HG02840 (cell line): ENCODE results near the gene ZDHHC17.
"Not testable (repeated sequence)": the region's sequence is repeated elsewhere in the genome, so short reads cannot be mapped to it uniquely, and the experiment has no call there.

Experiments
- ATAC-seq: cut with Tn5 transposase; IDR thresholded peaks from one replicate; pipeline ENCODE4 v1.9.1; 2021; ENCODE audit warnings: mild to moderate bottlenecking, moderate library complexity, moderate number of reproducible peaks; ENCODE audit not compliant: unreplicated experiment, low FRiP score

ZDHHC17 gene

DNA sequence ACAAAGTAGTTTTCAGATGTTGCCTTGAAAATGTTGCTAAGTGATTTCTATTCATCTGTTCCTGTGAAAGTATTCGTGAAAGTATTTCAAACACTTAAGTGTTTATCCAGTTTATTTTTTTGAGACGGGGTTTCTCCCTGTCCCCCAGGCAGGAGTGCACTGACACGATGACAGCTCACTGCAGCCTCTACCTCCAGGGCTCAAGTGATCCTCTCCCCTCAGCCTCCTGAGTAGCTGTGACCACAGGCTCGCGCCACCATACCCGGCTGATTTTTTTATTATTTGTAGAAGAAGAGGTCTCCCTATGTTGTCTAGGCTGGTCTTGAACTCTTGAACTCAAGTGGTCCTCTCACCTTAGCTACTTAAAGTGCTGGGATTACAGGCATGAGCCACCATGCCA is 1.7 kb downstream of the ZDHHC17 start:
- ATAC-seq = no peak

DNA sequence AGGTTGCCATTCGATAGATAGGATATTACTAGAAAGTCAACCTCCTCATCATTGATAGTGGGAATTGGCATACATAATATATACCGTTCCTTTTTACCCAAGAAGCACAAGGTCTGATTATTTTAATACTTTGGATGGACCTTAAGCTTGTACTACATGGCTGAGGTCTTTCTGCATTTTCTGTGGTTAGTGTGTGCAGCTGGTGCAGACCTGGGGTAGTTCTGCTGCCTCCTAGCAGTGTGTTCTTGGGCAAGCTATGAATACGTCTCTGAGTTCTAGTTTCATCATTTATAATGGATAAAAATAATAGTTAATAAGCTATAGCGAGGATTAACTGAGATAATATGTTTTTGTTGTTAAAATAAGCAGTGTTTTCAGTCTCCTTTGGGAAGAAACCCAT is 2.2 kb downstream of the ZDHHC17 start:
- ATAC-seq = no peak

DNA sequence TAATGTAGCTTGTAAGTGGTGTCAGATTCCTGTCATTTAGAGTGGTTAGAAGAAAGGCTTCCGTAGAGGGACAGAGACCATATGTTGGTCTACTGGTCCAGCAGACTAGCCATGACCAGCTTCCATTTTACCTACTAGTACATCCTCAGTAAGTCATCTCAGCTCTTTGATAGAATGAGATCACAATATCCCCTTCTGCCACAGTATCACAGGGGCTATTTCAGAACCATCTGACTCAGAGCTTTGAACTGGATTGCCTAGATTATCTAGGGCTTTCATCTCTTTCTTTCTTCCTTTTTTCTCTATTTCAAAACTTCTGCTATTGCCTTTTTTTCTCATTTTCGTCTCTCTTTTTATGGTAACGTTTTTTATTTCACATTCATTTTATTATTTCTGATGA is 4.7 kb downstream of the ZDHHC17 start:
- ATAC-seq = no peak

DNA sequence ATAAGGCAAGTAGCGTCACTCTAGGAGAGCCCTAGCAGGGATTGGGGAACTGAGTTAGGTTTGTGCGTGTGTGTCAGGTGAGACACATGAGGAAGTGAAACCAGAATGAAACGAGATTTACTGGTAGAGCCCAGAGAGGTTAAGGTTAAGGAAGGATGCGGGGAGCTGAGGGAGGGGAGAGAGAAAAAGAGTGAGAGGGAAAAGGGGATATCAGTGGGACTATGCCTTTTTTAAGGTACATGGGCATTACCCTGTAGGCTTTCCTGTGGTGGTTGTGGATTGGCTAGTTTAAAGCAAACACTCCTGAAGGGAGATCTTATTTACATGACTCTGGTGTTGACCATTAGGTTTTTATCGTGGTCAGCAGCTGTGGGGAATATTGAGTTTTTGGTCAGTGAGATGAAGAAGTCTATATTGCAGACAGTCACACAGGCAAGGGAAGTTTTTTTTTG is 13.9 kb downstream of the ZDHHC17 start:
- peak; percentile 99 for ATAC-seq

DNA sequence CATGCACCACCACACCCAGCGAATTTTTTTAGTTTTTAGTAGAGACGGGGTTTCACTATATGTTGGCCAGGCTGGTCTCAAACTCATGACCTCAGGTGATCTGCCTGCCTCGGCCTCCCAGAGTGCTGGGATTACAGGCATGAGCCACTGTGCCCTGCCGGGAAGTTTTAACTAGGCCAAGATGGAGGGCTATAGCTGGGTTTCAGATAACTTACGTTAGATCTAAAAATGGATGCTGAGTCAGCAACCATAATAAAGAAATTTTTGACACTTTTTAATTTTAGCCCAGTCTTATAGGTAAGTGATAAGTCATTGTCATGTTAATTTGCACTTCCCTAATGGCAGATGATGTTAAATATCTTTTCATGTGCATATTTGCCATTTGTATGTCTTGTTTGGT is 14.4 kb downstream of the ZDHHC17 start:
- ATAC-seq = no peak

DNA sequence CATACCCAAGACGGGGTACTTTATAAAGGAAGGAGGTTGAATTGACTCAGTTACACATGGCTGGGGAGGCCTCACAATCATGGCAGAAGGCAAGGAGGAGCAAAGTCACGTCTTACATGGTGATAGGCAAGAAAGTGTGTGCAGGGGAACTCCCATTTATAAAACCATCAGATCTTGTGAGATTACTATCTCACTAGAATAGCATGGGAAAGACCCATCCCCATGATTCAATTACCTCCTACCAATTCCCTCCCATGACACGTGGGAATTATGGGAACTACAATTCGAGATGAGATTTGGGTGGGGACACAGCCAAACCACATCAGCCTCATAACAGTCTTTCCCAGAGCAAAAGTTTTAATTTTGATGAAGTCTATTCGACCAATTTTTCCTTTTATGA is 15.4 kb downstream of the ZDHHC17 start:
- not testable (repeated sequence) for ATAC-seq

DNA sequence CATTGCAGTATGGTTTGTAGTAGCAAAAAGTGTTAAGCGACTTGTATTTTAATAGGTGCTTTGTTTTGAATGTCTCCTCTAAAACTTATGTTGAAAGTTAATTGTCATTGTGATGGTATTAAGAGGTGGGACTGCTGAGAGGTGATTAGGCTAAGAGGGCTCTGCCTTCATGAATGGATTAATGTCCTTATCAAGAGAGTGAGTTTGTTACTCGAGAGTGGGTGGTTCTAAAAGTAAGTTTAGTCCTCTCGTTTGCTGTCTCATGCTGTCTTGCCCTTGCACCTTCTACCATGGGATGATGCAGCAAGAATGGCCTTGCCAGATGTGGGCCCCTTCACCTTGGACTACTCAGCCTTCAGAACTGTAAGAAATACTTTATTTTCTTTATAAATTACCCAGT is 17.4 kb downstream of the ZDHHC17 start:
- ATAC-seq = no peak

DNA sequence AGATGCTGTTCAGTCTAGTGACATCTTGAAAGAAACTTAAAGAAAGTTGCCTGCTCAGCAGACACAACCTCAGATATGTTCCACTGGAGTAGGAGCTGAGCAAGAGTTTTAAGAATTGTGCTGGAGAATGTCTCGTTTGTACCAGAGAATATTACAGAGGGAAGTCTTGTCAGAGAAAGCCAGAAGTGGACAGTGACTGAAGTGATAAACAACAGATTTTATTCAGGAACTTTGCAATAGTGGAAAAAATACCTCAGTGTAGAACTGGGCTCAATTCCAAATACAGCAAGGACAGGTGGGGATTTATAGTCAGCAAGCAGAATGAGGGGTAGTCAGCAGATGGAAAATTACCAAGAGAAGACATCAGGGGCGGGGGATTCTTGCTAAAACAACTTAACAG is 18.6 kb downstream of the ZDHHC17 start:
- no peak for ATAC-seq

DNA sequence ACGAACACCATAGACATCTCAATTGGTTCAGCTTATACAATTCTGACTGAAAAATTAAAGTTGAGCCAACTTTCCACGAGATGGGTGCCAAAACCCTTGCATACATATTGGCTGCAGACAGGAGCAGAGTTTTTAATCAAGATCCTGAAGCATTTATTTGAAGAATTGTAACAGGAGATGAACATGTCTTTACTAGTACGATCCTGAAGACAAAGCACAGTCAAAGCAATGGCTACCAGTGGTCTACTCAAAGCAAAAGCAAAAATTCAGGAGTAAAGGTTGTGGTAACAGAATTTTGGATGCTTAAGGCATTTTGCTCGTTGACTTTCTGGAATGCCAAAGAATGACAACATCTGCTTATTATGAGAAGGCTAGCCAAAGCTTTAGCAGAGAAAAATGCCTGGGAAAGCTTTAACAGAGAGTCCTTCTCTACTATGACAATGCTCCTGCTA is 20.7 kb downstream of the ZDHHC17 start:
- no peak for ATAC-seq

DNA sequence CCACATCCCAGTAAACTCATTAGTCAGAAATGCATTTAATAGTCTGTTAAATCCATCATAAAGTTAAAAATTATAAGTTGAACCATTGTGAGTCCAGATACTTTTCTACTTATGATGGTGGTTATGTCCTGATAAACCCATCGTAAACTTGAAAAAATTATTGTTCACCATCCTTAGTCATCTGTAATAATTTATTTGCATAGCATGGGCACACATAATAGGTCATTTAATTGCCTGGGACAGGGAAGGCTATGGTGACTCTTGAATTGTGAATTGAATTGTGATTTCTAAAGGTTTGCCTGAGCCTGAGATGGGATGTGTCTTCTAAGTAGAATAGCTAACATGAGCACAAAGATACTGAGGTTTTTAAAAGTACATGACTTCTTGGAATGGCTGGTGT is 21.5 kb downstream of the ZDHHC17 start:
- ATAC-seq = no peak

DNA sequence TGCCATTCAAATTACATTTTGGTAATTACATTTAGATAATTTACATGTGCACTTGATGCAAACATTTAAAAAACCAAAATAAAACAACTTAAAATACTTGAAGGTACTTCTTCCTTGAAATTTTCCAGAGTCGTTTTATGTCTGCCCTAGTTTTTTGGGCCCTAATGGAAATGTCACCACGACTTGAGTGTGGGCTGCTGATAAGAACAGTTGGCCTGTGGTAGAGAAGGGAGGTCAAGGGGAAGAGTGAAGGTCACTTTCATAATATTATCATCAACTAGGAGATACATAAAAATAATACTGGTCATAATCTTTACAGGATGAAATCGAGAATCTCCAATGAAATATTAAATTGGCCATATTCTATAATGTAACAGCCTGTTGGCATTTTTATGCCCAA is 23.1 kb downstream of the ZDHHC17 start:
- no peak for ATAC-seq

DNA sequence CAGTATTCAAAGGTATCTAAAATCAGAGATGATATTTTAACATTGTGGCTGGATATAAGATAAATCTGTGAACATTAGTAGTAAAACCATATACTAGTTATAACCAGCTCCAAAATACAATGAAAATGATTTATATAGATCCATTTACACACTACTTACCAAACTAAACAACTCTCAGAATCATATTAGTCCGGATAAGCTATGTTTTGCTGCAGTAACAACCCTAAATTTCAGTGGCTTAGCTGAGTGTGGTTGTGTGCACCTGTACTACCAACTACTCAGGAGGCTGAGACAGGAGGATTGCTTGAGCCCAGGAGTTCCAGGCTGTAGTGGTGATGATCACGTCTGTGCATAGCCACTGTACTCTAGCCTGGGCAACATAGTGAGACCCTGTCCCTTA is 23.8 kb downstream of the ZDHHC17 start:
- no peak for ATAC-seq

DNA sequence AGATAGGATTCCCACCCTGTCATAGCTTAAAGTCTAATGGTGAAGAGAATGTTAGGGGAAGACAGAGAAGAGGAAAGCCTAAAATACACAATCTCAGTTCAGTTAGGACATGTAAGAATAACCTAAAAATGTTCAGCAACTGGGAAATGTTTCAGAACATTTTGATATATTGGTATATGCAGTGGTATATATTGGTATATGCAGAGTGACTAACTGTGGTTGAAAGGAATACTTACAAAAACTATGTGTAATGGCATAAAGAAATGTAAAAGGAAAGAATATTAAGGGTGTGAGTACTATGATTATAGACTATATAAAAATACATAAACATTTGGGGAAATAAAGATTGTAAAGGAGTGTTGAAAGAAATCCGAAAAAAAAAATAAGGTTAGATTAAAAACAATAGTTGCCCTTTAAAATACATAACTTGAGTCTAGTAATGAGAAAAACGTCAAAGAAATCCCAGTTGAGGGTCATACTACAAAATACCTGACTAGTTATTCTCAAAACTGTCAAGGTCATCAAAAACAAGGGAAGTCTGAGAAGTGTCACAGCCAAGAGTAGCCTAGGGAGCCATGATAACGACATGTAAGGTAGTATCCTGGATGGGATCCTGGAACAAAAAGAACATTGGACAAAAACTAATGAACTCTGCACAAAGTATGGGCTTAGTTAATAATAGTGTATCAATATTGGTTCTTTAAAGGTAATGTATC is 25.6 kb downstream of the ZDHHC17 start:
- ATAC-seq = no peak

DNA sequence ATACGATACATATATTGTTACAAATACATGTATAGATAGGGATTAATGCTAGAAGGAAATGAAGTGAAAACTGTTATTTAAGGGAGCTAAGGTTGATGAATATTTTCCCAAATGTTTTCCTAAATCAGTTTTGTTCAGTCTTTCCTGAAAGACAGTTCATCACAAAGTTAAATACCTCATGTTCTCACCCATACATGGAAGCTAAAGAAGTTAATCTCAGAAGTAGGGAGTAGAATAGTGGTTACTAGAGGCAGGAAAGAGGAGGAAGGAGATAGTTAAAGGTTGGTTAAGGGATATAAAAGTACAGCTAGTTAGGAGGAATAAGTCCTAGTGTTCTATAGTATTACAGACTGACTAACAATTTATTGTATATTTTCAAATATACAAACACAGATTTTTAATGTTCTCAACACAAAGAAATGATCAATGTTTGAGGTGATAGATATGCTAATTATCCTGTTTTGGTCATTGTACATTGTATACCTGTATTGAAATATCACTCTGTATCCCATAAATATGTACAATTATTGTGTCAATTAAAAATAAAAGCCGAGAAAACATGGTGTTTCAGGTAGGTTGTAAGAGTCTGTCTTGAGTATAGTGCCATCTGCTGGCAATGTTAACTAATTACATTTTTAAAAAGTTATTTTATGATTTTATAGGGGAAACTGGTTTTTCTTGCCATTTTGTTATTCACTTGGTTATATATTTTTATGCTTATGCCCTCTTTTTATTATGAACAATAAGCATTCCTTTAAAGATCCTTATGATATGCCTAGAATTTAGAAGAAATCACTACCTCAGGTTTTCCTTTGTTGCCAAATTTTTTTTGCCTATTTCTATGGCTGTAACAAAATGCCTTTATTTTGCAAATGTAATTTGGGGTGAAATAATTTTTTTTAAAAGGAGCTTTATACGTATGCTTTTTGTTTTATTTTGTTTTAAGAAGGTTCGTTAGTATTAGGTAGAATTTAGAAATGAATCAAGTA is 26.9 kb downstream of the ZDHHC17 start:
- no peak for ATAC-seq

DNA sequence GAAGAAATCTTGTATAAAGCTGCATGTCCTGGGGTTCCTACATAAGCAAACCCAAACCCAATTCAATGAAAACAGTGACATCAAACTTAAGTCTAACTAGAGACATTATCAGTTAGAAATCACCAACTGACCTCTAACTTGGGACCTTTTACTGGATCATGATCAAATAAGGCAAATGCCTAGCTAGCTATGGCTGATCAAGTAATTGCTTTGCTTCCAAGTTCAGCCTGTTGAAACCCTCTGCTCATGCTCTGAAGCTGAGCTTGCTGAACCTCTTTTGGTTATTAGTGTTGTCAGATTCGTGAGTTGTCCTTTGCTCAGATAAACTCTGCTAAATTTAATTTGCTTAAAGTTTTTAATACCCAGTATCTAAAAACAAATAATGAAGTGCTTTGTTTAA is 28.9 kb downstream of the ZDHHC17 start:
- ATAC-seq = no peak

DNA sequence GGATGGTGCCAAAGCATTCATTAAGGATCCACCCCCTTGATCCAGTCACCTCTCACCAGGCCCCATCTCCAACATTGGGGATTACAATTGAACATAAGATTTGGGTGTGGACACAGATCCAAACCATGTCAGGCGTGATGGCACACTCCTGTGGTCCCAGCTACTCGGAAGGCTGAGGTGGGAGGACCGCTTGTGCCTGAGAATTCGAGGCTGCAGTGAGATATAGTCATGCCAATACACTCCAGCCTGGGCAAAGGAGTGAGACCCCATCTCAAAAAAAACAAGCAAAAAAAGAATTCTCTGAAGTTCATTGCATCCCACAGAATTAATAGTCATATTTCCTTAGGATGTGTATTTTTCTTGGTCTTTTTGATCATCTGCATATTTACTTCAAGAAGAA is 34.9 kb downstream of the ZDHHC17 start:
- no peak for ATAC-seq

DNA sequence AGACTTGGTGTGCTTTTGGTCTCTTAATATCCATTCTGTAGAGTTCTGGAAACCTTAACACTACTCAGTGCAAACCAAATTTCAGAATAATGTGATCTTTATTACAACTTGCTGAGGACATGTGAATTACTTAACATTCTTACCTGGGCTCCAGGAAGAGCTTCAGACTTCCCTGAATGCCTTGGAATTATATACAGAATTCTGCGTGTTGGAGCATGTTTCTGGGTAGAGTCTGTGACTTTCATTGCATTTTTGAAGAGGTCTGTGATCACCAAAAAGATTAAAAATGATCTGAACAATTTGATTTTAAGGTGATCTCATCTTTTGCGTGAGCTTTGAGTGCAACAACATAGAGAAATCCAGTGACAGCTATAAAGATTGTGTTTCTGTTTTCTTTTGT is 35.4 kb downstream of the ZDHHC17 start:
- no peak for ATAC-seq

DNA sequence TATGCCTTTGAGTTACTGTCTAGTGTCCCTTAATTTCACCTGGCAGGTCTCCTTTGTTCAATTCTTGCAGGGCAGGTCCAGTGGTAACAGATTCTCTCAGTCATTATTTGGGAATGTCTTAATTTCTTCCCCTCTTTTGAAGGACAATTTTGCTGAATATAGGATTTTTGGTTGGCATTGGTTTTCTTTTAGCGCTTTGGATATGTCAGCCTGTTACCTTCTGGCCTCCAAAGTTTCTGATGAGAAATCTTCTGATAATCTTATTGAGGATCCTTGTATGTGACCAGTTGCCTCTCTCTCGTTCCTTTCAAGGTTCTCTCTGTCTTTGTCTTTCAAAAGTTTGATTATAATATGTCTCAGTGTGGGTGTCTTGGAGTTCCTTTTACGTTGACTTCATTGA is 38.1 kb downstream of the ZDHHC17 start:
- ATAC-seq = no peak

DNA sequence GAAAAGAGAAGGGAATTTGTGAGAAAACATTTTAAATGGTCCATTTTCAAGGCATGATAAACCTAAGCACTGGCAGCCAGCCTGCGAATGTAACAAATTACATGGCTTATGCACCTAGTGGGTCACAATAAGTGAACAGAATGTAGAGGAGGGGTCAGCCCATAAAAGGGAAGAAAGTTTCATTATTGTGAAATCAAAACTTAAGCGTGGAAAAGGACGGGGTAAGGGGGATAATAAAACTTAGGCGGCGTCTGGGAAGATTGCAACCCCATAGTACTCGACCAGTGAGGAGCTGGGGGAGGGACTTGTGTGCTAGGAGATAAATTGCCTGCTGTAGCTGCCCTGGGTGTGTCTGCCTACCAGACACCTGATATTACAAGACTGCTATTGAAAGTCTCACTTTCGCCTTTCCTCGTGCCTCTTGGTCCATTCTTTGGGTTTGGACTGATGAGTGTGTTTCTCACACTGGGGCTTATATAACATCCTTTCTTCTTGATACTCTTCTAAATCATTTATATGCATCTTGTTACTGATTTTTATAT is 40.6 kb downstream of the ZDHHC17 start:
- no peak for ATAC-seq

DNA sequence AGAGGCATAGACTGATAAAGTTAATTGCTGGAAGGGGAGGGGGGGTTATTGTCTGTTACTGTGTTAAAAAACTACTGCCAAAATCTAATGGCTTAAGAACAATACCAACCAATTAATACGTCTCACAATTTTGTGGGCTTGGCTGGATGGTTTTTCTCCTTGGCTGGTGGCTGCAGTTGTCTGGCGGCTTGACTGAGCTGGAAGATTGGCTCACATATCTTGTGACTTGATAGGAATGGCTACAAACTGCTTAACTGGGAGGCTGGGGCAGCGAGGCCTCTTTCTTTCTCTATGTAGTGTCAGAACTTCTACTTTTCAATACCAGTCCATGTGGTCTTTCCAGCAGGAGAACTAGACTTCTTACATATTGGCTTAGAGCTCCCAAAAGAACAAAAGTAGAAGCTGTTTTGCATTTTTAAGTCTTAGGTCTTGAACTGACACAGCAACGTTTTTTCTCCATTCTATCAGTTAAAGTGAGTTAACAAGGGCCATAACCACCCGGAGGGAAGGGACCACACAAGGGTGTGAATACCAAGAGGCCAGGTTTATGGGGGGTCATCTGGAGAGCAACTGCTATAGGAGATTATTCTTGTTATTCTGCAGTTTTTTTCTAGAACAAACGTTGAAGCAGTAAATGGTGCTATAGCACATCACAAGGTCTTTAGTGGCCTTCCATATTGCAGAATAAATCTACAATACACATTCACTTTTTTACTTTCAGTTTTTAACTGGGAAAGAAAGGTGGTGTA is 46.9 kb downstream of the ZDHHC17 start:
- no peak for ATAC-seq

DNA sequence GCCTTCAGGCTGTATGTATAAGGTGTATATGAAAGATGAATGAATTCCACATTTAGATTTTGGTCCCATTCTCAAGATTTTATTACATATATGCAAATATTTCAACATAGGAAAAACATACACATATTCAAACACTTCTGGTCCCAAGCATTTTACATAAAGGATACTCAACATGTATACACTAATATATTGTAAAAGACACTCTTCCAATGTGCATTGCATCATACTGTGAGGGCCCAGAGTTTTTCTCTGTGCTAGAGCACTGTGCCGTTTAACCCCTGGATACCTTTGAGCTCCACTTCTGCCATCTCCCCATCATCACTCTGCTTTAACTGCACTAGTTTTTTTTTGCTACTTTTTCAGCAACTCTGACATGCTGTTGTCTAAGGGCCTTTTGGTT is 48.1 kb downstream of the ZDHHC17 start:
- no peak for ATAC-seq
